ENCODE results near the gene RASAL1. TPM values are rescaled to one million over a fixed set of nuclear protein-coding genes. Genes with fewer than 3 reads are reported as not detected.
A peak's percentile ranks its signal among the peaks of the same experiment; 100 is the strongest.

RASAL1 gene
- polyA plus RNA-seq, 1 donor (not counting 4 experiments of a cell fraction or from before 2014, with no cell fraction given), result 0.05 TPM

- Histone ChIP-seq H3K4me3 (ENCODE audit: control insufficient read depth in 2 of 3, extremely low read depth in 1 of 3, insufficient read depth in 2 of 3, low read depth in 1 of 3, low read length in 3 of 3) (no peak overlapping the region), H3K9ac (ENCODE audit: control insufficient read depth, extremely low read depth, insufficient read depth, low read length) (no peak overlapping the region), H3K9me3 (ENCODE audit: control insufficient read depth, low read depth, low read length) (no peaks in the 10 kb centered on the region), H3K36me3 (ENCODE audit: control insufficient read depth in 2 of 2, extremely low read depth in 1 of 2, insufficient read depth in 2 of 2, low read length in 2 of 2) (no peaks in the 10 kb centered on the region), H3K27ac (ENCODE audit: control insufficient read depth, insufficient read depth, low read length) (no peak overlapping the region), H2AFZ (ENCODE audit: control insufficient read depth, low read length) (no peak overlapping the region), H3K9me1 (ENCODE audit: control insufficient read depth, extremely low read depth, insufficient read depth, low read length) (no peaks in the 10 kb centered on the region), H3K4me1 (ENCODE audit: control insufficient read depth, extremely low read depth, insufficient read depth, low read length) (no peaks in the 10 kb centered on the region), H3K79me2 (ENCODE audit: control insufficient read depth, insufficient read depth, low read length) (no peaks in the 10 kb centered on the region), H4K20me1 (ENCODE audit: control insufficient read depth, extremely low read depth, insufficient read depth, low read length) (peaks cover 4% of the 10 kb centered on the region), H3K27me3 (ENCODE audit: control insufficient read depth, extremely low read depth, insufficient read depth, low read length) (peaks cover 49% of the 10 kb centered on the region), H3K4me2 (ENCODE audit: control insufficient read depth, extremely low read depth, insufficient read depth, low read depth, low read length) (no peak overlapping the region)
- dilution Hi-C loops (cut with MboI; ENCODE audit: extremely low pct_ligation_motif_present, low sequenced_read_pairs), result loop anchor here (25.0 kb wide), 1 partner anchor 104 kb away; no protein-coding TSS in a partner anchor
- FAIRE-seq (no peak), DNase-seq (ENCODE audit: low read depth, low spot score) (no peak)
- no peak for TF ChIP-seq CTCF (optimal IDR thresholded peaks at IDR 0.05 in 1 of 3, IDR thresholded peaks at IDR 0.05 in 1 of 3, conservative IDR thresholded peaks at IDR 0.05 in 1 of 3; ENCODE audit: extremely low read depth in 1 of 3, insufficient read depth in 2 of 3, low read length in 3 of 3)
- no peak for TF ChIP-seq EZH2 (IDR thresholded peaks at IDR 0.05; ENCODE audit: low read length)
Measured at GRCh38 chr12:113057565-113058485, 77.7 kb downstream of the RASAL1 start.

- peaks cover 4% of the 10 kb centered on the region for H4K20me1 ChIP-seq (ENCODE audit: control insufficient read depth, extremely low read depth, insufficient read depth, low read length)
- FAIRE-seq (no peak), DNase-seq (ENCODE audit: low read depth, low spot score) (no peak)
- no peak within 1 kb of the TSS for H3K4me3 ChIP-seq (ENCODE audit: control insufficient read depth in 2 of 3, extremely low read depth in 1 of 3, insufficient read depth in 2 of 3, low read depth in 1 of 3, low read length in 3 of 3)
- no peak within 1 kb of the TSS for H2AFZ ChIP-seq (ENCODE audit: control insufficient read depth, low read length)
- H3K9me3 ChIP-seq (ENCODE audit: control insufficient read depth, low read depth, low read length), result no peaks in the 10 kb centered on the region
- H3K4me1 ChIP-seq (ENCODE audit: control insufficient read depth, extremely low read depth, insufficient read depth, low read length), result no peaks in the 10 kb centered on the region
- no peaks in the 10 kb centered on the region for H3K9me1 ChIP-seq (ENCODE audit: control insufficient read depth, extremely low read depth, insufficient read depth, low read length)
- no peaks in the 10 kb centered on the region for H3K79me2 ChIP-seq (ENCODE audit: control insufficient read depth, insufficient read depth, low read length)
- dilution Hi-C loops (cut with MboI; ENCODE audit: extremely low pct_ligation_motif_present, low sequenced_read_pairs), result loop anchor here (25.0 kb wide), 1 partner anchor 105 kb away; no protein-coding TSS in a partner anchor
- no peak within 1 kb of the TSS for H3K4me2 ChIP-seq (ENCODE audit: control insufficient read depth, extremely low read depth, insufficient read depth, low read depth, low read length)
- H3K36me3 ChIP-seq (ENCODE audit: control insufficient read depth in 2 of 2, extremely low read depth in 1 of 2, insufficient read depth in 2 of 2, low read length in 2 of 2), result no peaks in the 10 kb centered on the region
- TF ChIP-seq EZH2 (IDR thresholded peaks at IDR 0.05; ENCODE audit: low read length) (peak; percentile 71), CTCF (optimal IDR thresholded peaks at IDR 0.05 in 1 of 3, IDR thresholded peaks at IDR 0.05 in 1 of 3, conservative IDR thresholded peaks at IDR 0.05 in 1 of 3; ENCODE audit: extremely low read depth in 1 of 3, insufficient read depth in 2 of 3, low read length in 3 of 3) (no peak)
- H3K27me3 ChIP-seq (ENCODE audit: control insufficient read depth, extremely low read depth, insufficient read depth, low read length), result peaks cover 46% of the 10 kb centered on the region
- H3K27ac ChIP-seq (ENCODE audit: control insufficient read depth, insufficient read depth, low read length), result no peak within 1 kb of the TSS
- no peak within 1 kb of the TSS for H3K9ac ChIP-seq (ENCODE audit: control insufficient read depth, extremely low read depth, insufficient read depth, low read length)
Measured at GRCh38 chr12:113056631-113057488, 78.7 kb downstream of the RASAL1 start, which contains the start of gene DTX1. TSS of gene DTX1 (plus strand) at chr12:113056730. CDS start at chr12:113058193, 1,463 bp downstream.

All from keratinocyte (primary cell).